GM12891 (cell line): ENCODE results near the gene TMEM169.
"Not testable (repeated sequence)": the region's sequence is repeated elsewhere in the genome, so short reads cannot be mapped to it uniquely, and the experiment has no call there.

Experiments
- DNase-seq: peaks from one replicate; pipeline ENCODE4 v3.0.0; 2011; ENCODE audit warnings: low spot score; ENCODE audit not compliant: insufficient read length
- FAIRE-seq: peaks from 2 replicates; lab custom pipeline; 2011; peaks lifted over from hg19 to GRCh38; lab: Jason Lieb, UNC
- PAX5 ChIP-seq: IDR thresholded peaks from 2 replicates; pipeline ENCODE4 v1.6.1; 2011; ENCODE audit warnings: low read length, moderate library complexity, mild to moderate bottlenecking; ENCODE audit not compliant: insufficient read depth, severe bottlenecking
- POLR2A ChIP-seq: IDR thresholded peaks from 2 replicates; pipeline ENCODE4 v1.6.1; 2011; ENCODE audit warnings: low read depth, low read length, control low read depth
- POLR2AphosphoS5 ChIP-seq: IDR thresholded peaks from 2 replicates; pipeline ENCODE4 v1.6.1; 2011; ENCODE audit warnings: low read depth, low read length, control low read depth
- POU2F2 ChIP-seq: IDR thresholded peaks from 2 replicates; pipeline ENCODE4 v1.6.1; 2011; ENCODE audit warnings: low read depth, mild to moderate bottlenecking, control low read depth, low read length, moderate library complexity
- SPI1 ChIP-seq: IDR thresholded peaks from 2 replicates; pipeline ENCODE4 v1.6.1; 2011; ENCODE audit warnings: low read depth, low read length, control low read depth
- TAF1 ChIP-seq: IDR thresholded peaks from 2 replicates; pipeline ENCODE4 v1.6.1; 2011; ENCODE audit warnings: low read depth, low read length, control low read depth

TMEM169 gene

DNA sequence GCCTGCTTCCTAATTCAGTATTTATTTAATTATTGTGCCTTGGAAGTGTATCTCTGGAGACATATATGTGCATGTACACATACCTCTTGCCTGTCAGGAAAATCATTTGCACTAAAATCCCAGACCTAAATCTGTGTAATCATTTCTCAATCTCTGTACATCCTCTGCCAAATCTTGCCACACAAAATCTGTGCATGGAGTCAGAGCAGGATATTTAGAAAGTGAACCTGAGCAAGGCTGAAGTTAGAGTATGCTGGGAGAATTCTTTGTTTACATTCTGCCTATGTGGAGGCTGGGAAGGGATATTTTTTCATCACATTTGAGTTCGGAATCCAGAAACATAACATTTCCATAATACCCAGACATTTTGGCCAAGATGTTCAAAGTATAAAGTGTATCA, 36.8 kb downstream of the TMEM169 start:
- no peak for TF ChIP-seq POLR2AphosphoS5
- peak; percentile 34; the same call in 1 of the 2 replicates for TF ChIP-seq POLR2A
- no peak for FAIRE-seq
- DNase-seq = no peak

DNA sequence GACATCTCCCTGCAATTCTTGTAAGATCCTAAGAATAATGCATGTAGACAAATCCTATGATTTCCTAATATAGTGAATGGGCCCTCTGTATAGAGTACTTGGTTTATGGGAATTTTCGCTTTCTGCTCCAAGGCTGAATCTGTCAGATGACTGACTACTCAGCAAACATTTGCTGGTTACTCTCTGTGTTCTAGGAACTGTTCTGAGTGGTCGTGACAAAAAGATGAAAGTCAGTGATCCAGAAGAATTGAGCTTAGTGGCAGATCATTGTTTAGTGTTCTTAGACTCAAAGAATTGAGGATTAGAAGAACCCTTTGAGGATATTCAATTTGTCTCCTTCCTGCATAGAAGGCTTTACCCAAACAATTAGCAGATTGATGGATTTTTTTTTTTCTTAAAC, 37.4 kb downstream of the TMEM169 start:
- FAIRE-seq = no peak
- DNase-seq = no peak
- TF ChIP-seq POLR2A = no peak
- TF ChIP-seq SPI1 = no peak
- TF ChIP-seq TAF1 = no peak
- no peak for TF ChIP-seq PAX5
- TF ChIP-seq POLR2AphosphoS5 = no peak
- TF ChIP-seq POU2F2 = no peak

DNA sequence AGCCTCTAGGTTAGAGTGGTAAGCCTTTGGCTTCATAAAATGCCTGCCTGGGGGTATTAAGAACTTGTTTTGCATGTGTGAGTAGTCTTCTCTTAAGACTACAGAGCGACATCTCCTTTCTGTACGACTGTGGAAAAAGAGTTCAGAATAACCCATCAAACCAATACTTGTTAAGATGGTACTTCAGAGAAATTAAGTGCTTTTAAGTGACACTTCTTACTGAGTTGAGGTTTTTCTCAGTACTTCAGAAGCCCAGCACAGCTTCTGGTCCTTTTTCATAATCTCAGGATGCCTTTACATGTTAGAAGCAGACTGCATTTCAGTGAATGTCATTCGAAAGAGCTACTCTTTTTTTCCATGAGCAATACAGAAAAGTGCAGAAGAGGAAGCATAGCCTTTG, 38.3 kb downstream of the TMEM169 start:
- DNase-seq = no peak
- no peak for FAIRE-seq
- TF ChIP-seq POLR2A = no peak
- no peak for TF ChIP-seq POLR2AphosphoS5
- no peak for TF ChIP-seq SPI1
- TF ChIP-seq POU2F2 = no peak
- no peak for TF ChIP-seq PAX5
- no peak for TF ChIP-seq TAF1

DNA sequence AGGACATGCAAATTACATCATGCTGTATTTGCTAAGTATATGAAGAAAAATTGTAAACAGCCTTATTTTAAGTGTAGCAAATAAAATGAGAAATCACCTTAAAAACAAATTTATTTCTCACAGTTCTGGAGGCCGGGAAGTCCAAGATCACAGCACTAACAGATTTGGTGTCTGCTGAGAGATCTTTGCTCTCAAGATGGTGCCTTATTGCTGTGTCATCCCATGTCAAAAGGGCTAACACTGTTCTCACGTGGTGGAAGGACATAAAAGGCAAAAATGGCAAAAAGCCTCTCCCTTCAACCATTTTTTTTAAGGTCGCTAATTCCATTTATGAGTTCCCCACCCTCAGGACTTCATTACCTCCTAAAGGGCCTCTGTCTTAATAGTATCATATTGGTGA, 39.5 kb downstream of the TMEM169 start:
- TF ChIP-seq SPI1 (no peak), POU2F2 (no peak)
- FAIRE-seq (no peak), DNase-seq (no peak)

DNA sequence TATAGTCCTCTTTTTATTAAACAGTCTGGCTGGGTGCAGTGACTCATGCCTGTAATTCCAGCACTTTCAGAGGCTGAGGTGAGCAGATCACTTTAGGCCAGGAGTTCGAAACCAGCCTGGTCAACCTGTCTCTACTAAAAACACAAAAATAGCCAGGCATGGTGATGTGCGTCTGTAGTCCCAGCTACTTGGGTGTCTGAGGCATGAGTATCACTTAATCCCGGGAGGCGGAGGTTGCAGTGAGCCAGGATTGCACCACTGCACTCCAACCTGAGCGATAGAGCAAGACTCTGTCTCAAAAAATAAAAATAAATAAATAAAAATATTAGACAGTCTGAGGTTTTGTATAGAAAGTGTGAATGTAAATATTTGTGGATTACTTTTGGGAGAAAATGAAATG, 45.2 kb downstream of the TMEM169 start:
- DNase-seq = no peak
- FAIRE-seq = no peak
- no peak for TF ChIP-seq POU2F2
- TF ChIP-seq TAF1 = no peak
- TF ChIP-seq POLR2A = no peak
- no peak for TF ChIP-seq PAX5
- TF ChIP-seq POLR2AphosphoS5 = no peak
- TF ChIP-seq SPI1 = no peak

DNA sequence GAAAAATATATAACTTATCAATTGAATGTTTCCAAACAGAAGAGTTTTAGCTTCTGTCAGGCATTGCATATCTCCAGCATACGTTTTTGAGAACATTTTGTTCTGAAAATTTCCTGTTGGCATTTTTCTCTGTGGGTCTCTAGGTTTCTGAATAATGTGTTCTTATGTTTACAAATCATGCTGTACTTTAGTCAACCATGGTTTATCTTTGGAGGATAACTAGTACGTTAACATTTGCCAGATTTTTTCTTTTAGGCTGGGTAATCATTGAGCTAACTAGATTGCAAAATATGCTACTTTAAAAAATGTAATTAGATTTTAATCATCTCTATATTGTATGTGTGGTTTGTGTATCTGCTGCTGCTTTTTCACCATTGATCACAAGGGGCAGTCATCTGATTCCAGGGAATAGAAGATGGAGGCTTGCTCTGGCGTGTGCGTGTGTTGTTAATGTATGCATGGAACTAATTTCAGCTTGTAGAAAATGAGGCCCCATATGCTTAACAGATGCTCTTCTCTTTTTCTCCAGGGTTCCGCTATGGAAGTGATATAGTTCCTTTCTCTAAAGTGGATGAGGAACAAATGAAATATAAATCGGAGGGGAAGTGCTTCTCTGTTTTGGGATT, 48.7 kb downstream of the TMEM169 start:
- FAIRE-seq = no peak
- no peak for DNase-seq
- TF ChIP-seq POLR2AphosphoS5 = no peak
- no peak for TF ChIP-seq PAX5
- TF ChIP-seq POLR2A = no peak
- TF ChIP-seq TAF1 = no peak
- no peak for TF ChIP-seq SPI1
- TF ChIP-seq POU2F2 = no peak

DNA sequence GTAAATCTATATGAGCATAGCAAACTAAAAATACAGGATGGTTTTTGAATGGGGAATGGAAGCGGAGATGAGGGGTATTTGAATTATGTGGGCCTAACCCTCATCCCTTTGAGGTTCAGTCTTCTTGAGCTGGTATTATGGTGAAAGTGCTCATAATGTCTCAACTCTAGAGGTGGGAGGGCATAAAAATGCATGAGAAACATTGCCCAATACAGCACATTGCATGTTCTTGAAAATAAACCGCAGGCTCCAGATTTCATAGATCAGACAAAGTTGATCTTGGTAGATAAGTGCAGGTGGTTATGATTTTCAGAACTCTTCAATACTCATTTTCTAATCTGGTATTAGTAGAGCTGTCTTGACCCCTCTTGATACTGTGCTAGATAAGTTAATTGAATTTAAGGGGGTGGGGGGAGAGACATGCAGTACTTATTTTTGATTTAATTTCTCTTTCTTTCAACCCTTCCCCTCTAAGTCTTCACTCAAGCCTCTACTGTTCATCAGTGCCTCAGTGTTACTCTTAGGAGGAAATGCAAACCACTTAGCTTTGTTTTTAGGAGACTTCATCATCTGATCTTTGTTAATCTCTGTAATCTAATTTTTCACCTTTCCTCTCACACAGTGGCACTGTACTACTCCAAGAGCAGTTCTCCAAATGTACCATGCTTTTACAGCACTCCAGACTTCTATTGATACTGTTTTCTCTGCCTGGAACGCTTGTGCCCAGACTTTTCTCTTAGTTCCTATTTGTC, 49.6 kb downstream of the TMEM169 start:
- DNase-seq (no peak), FAIRE-seq (no peak)
- TF ChIP-seq PAX5 (no peak), TAF1 (no peak), SPI1 (no peak), POU2F2 (no peak), POLR2A (no peak), POLR2AphosphoS5 (no peak)

DNA sequence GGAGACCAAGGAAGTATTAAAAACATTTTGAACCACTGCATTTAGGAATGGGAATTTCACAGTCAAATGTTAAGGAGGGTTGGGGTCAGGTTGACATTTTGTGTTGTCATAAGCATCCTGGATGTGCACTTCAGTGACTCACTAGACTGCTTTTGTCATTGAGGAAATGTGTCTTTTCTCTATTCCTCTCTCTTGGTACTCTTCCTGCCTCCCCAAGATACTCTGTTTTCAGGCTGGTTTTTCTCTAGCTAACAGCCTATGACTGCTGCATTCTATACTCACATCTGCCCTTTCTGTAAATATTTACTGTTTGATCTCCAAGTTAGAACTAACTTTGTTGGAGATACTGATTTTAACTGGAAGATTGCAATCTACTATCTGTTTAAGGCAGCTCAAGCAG, 50.9 kb downstream of the TMEM169 start:
- TF ChIP-seq TAF1 = no peak
- no peak for TF ChIP-seq POU2F2
- no peak for TF ChIP-seq POLR2AphosphoS5
- TF ChIP-seq POLR2A = no peak
- no peak for TF ChIP-seq PAX5
- no peak for TF ChIP-seq SPI1
- FAIRE-seq (peak; percentile 54), DNase-seq (no peak)

DNA sequence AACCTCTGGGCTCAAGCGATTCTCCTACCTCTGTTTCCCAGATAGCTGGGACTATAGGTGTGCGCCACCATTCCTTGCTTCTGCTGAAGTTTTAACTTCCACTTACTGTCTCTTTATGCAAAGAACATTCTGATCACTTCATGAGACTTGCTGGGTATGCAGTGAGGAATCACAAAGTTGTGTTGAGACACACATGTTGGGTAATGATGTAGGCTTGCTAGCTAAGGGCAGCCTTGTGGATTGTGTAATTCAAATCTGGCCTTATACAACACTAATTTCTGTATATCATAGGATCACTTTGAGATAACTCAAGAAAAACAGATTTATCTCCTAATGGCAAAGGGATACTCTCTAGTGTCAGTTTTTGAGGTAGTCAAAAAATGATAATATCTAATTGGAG, 51.7 kb downstream of the TMEM169 start:
- no peak for TF ChIP-seq POLR2A
- TF ChIP-seq POU2F2 = no peak
- TF ChIP-seq PAX5 = no peak
- no peak for TF ChIP-seq TAF1
- no peak for TF ChIP-seq POLR2AphosphoS5
- TF ChIP-seq SPI1 = no peak
- FAIRE-seq (no peak), DNase-seq (no peak)

DNA sequence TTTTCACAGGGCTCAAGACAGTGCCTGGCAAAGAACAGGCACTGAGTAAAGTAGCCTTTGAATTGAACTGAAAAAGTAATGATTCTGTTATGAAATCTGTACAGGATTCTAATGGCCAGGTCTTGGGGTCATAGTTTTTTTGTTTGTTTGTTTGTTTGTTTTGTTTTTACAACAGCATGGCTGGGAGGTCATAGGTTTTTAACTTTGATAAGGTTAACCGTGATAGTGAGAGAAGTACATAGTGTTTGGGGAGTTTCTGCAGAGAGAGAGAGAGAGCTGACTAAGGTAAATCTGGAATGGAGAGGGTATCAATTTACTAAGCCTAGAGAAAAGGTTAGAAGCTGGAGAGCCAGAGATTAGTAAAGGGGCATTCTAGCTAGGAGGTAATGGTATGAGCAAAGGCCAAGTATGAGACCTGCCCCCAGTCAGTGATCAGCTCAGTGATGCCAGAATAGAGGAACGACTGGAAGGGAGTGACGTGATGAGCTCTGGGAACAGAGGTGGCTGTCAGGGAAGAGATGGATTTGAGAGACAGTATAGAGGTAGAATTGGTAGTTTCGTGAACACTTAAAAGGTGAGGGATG, 53.3 kb downstream of the TMEM169 start:
- TF ChIP-seq TAF1 (no peak), POU2F2 (no peak), POLR2AphosphoS5 (no peak)
- DNase-seq = no peak
- peak; percentile 13 for FAIRE-seq

DNA sequence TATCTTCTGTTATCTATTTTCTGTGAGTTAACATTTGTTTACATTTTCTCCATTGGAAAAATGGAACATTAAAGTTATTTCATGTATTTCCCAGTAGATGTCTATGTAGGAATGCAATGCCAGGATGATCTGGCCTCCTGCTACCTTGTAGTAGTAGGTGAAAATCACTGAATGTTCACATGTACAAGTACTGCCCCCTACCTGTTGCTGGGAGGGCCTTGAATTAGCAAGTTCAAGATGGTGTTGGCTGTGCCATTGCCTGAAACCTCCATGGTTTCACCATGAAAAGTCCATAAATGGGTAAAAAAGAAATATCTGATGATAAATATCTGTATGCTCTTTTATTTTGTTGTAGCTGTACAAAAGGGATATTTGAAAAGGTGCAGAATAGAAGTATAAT, 58.2 kb downstream of the TMEM169 start:
- FAIRE-seq (peak; percentile 16), DNase-seq (no peak)
- TF ChIP-seq POLR2A = no peak
- no peak for TF ChIP-seq TAF1
- TF ChIP-seq SPI1 = no peak
- TF ChIP-seq POLR2AphosphoS5 = no peak
- TF ChIP-seq POU2F2 = no peak
- TF ChIP-seq PAX5 = no peak

DNA sequence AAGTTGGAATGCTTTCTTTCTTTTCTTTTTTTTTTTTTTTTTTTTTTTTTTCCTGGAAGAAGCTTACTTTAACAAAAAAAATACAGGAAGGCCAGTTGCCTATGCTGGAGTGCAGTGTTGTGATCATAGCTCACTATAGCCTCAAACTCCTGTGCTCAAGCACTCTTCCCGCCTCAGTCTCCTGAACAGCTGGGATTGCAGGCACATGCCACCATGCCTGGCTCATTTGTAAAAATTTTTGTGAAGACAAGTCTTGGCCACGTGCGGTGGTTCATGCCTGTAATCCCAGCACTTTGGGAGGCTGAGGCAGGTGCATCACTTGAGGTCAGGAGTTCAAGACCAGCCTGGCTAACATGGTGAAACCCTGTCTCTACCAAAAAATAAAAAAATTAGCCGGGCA, 59.8 kb downstream of the TMEM169 start:
- not testable (repeated sequence) for FAIRE-seq, DNase-seq
